Neuronal stem cell (in vitro differentiated cells): ENCODE measurements around the gene CCDC148.
"Not testable (repeated sequence)": the region's sequence is repeated elsewhere in the genome, so short reads cannot be mapped to it uniquely, and the experiment has no call there.

Source experiments
- DNase-seq: peaks from one replicate; pipeline ENCODE4 v3.0.0-alpha.2; 2013; ENCODE audit warnings: low spot score
- H2AFZ ChIP-seq: one replicate; pipeline ENCODE4 v1.6.1; 2013; ENCODE audit warnings: mild to moderate bottlenecking, low read length, inconsistent platforms
- H2AK5ac ChIP-seq: 2 replicates; pipeline ENCODE4 v1.6.1; 2013; ENCODE audit warnings: low read depth, mild to moderate bottlenecking, inconsistent platforms, low read length, moderate library complexity, mixed read lengths
- H2BK120ac ChIP-seq: 2 replicates; pipeline ENCODE4 v1.6.1; 2013; ENCODE audit warnings: low read depth, mild to moderate bottlenecking, inconsistent platforms, low read length, moderate library complexity, mixed read lengths
- H2BK12ac ChIP-seq: one replicate; pipeline ENCODE4 v1.6.1; 2013; ENCODE audit warnings: low read length, inconsistent platforms
- H2BK15ac ChIP-seq: 2 replicates; pipeline ENCODE4 v1.6.1; 2013; ENCODE audit warnings: mild to moderate bottlenecking, low read length, inconsistent platforms, mixed read lengths
- H2BK5ac ChIP-seq: one replicate; pipeline ENCODE4 v1.6.1; 2013; ENCODE audit warnings: inconsistent platforms, mild to moderate bottlenecking, low read length, moderate library complexity
- H3K14ac ChIP-seq: one replicate; pipeline ENCODE4 v1.6.1; 2013; ENCODE audit warnings: low read length, inconsistent platforms
- H3K18ac ChIP-seq: 2 replicates; pipeline ENCODE4 v1.6.1; 2013; ENCODE audit warnings: low read length, inconsistent platforms
- H3K23ac ChIP-seq: 2 replicates; pipeline ENCODE4 v1.6.1; 2013; ENCODE audit warnings: low read depth, mild to moderate bottlenecking, mixed read lengths, low read length, inconsistent platforms; ENCODE audit not compliant: poor library complexity
- H3K27ac ChIP-seq: replicated peaks from 3 replicates; pipeline ENCODE4 v1.5.1; 2013; ENCODE audit warnings: low read length, inconsistent platforms
- H3K27me3 ChIP-seq, 3 experiments: 2 replicates each; pipeline ENCODE4 v1.6.1; 2013; ENCODE audit warnings: low read length in 3 of 3, mild to moderate bottlenecking in 2 of 3, inconsistent platforms in 1 of 3, low read depth in 1 of 3, mixed read lengths in 1 of 3, moderate library complexity in 1 of 3; ENCODE audit not compliant: control insufficient read depth in 3 of 3, insufficient read depth in 3 of 3
- H3K36me3 ChIP-seq, 2 donors: replicated peaks in 1 of 2; 2 replicates each; pipeline ENCODE4 v1.6.1; 2013; ENCODE audit warnings: low read length in 2 of 2; ENCODE audit not compliant: control insufficient read depth in 2 of 2, insufficient read depth in 2 of 2
- H3K4ac ChIP-seq: 2 replicates; pipeline ENCODE4 v1.6.1; 2013; ENCODE audit warnings: inconsistent platforms, mild to moderate bottlenecking, low read length, moderate library complexity
- H3K4me1 ChIP-seq, 2 donors: 1 replicate in 1 of 2; 2 replicates in 1 of 2; pipeline ENCODE4 v1.6.1; 2013; ENCODE audit warnings: low read length in 2 of 2, low read depth in 1 of 2; ENCODE audit not compliant: control insufficient read depth in 2 of 2, insufficient read depth in 1 of 2
- H3K4me2 ChIP-seq: one replicate; pipeline ENCODE4 v1.6.1; 2013; ENCODE audit warnings: mild to moderate bottlenecking, low read length, inconsistent platforms; ENCODE audit not compliant: insufficient read depth, poor library complexity, severe bottlenecking
- H3K4me3 ChIP-seq, 2 donors: 2 replicates each; pipeline ENCODE4 v1.5.1; 2013; ENCODE audit warnings: low read length in 2 of 2, mild to moderate bottlenecking in 2 of 2, inconsistent platforms in 1 of 2, moderate library complexity in 1 of 2
- H3K79me1 ChIP-seq: one replicate; pipeline ENCODE4 v1.6.1; 2013; ENCODE audit warnings: low read depth, mild to moderate bottlenecking, inconsistent platforms, low read length, moderate library complexity
- H3K9ac ChIP-seq: one replicate; pipeline ENCODE4 v1.6.1; 2013; ENCODE audit warnings: mild to moderate bottlenecking, low read depth, low read length, inconsistent platforms; ENCODE audit not compliant: poor library complexity
- H3K9me3 ChIP-seq, 2 donors: replicated peaks in 1 of 2; 2 replicates each; pipeline versions ENCODE3 to v1.6.1; 2013; ENCODE audit warnings: low read length in 2 of 2, mild to moderate bottlenecking in 2 of 2, inconsistent platforms in 1 of 2, low read depth in 1 of 2, mixed read lengths in 1 of 2, moderate library complexity in 1 of 2; ENCODE audit not compliant: control insufficient read depth in 2 of 2, insufficient read depth in 1 of 2
- H4K8ac ChIP-seq: one replicate; pipeline ENCODE4 v1.6.1; 2013; ENCODE audit warnings: low read depth, mild to moderate bottlenecking, inconsistent platforms, low read length, moderate library complexity
- H4K91ac ChIP-seq: one replicate; pipeline ENCODE4 v1.6.1; 2013; ENCODE audit warnings: low read length, low read depth, mild to moderate bottlenecking, inconsistent platforms; ENCODE audit not compliant: poor library complexity
- WGBS, 2 donors: extraction: QIAGEN DNeasy Blood & Tissue Kit; methylation state at CpG; one replicate each; pipeline ENCODE4 v1.1.7; 2013; ENCODE audit warnings: missing lambda C conversion rate in 2 of 2, mixed read lengths in 1 of 2; ENCODE audit not compliant: insufficient read length in 2 of 2, insufficient replicate concordance in 1 of 2; ENCODE audit errors: extremely low coverage in 2 of 2; 5-methylcytosine and 5-hydroxymethylcytosine counted together

The CCDC148 gene

GRCh38 chr2:158359846-158360245, 96.7 kb downstream of the CCDC148 start:
- WGBS, 2 donors = no CpG with 5 or more reads among the region's 4 CpGs
- Histone ChIP-seq H3K23ac (no peak overlapping the region), H3K4ac (no peak overlapping the region), H3K4me1 (peaks cover 0 to 8% of the 10 kb centered on the region in 2 donors), H2AFZ (peak overlapping the region; percentile 56), H4K91ac (no peak overlapping the region), H3K9ac (no peak overlapping the region), H2BK5ac (no peak overlapping the region), H3K9me3 (no peaks in the 10 kb centered on the region), H3K27me3 (no peaks in the 10 kb centered on the region), H3K36me3 (no peaks in the 10 kb centered on the region), H2BK12ac (no peak overlapping the region), H2AK5ac (no peak overlapping the region), H3K79me1 (no peaks in the 10 kb centered on the region), H4K8ac (no peak overlapping the region), H2BK15ac (no peak overlapping the region), H3K4me2 (no peak overlapping the region), H3K27ac (no peak overlapping the region), H3K14ac (no peak overlapping the region), H2BK120ac (no peak overlapping the region), H3K18ac (no peak overlapping the region), H3K4me3 (no peak overlapping the region)
- peak; percentile 1 for DNase-seq

- Histone ChIP-seq H3K4me3 (no peak overlapping the region), H2AK5ac (no peak overlapping the region), H3K27me3 (no peaks in the 10 kb centered on the region), H3K27ac (no peak overlapping the region), H3K4ac (no peak overlapping the region), H2AFZ (no peak overlapping the region), H3K14ac (no peak overlapping the region), H3K9me3 (no peaks in the 10 kb centered on the region), H4K8ac (no peak overlapping the region), H3K9ac (no peak overlapping the region), H3K18ac (no peak overlapping the region), H2BK15ac (no peak overlapping the region), H3K4me1 (peaks cover 0 to 8% of the 10 kb centered on the region in 2 donors), H2BK12ac (no peak overlapping the region), H2BK5ac (no peak overlapping the region), H3K4me2 (no peak overlapping the region), H3K23ac (no peak overlapping the region), H3K36me3 (no peaks in the 10 kb centered on the region), H2BK120ac (no peak overlapping the region), H4K91ac (no peak overlapping the region), H3K79me1 (no peaks in the 10 kb centered on the region)
- no CpG with 5 or more reads among the region's 2 CpGs for WGBS, 2 donors
- DNase-seq = no peak
Observed at GRCh38 chr2:158357699-158358098, 98.9 kb downstream of the CCDC148 start.

GRCh38 chr2:158357122-158357521, 99.4 kb downstream of the CCDC148 start:
- H3K14ac ChIP-seq = no peak overlapping the region
- no peaks in the 10 kb centered on the region for H3K9me3 ChIP-seq
- H3K79me1 ChIP-seq = no peaks in the 10 kb centered on the region
- no CpG with 5 or more reads among the region's 1 CpG for WGBS, 2 donors
- H3K36me3 ChIP-seq = no peaks in the 10 kb centered on the region
- H2BK5ac ChIP-seq = no peak overlapping the region
- H3K9ac ChIP-seq = no peak overlapping the region
- DNase-seq = no peak
- no peak overlapping the region for H2AFZ ChIP-seq
- H2BK120ac ChIP-seq = no peak overlapping the region
- no peak overlapping the region for H2BK12ac ChIP-seq
- no peak overlapping the region for H4K91ac ChIP-seq
- H3K27me3 ChIP-seq = no peaks in the 10 kb centered on the region
- H4K8ac ChIP-seq = no peak overlapping the region
- H2AK5ac ChIP-seq = no peak overlapping the region
- H3K4me2 ChIP-seq = no peak overlapping the region
- H2BK15ac ChIP-seq = no peak overlapping the region
- no peak overlapping the region for H3K23ac ChIP-seq
- H3K4me3 ChIP-seq = no peak overlapping the region
- no peak overlapping the region for H3K27ac ChIP-seq
- H3K4ac ChIP-seq = no peak overlapping the region
- peaks cover 0 to 8% of the 10 kb centered on the region in 2 donors for H3K4me1 ChIP-seq
- no peak overlapping the region for H3K18ac ChIP-seq

GRCh38 chr2:158351466-158351816, 105.1 kb downstream of the CCDC148 start:
- DNase-seq, H3K79me1 ChIP-seq, H4K8ac ChIP-seq, H2BK12ac ChIP-seq, H3K4me3 ChIP-seq, H3K14ac ChIP-seq, H3K4me2 ChIP-seq, H2AFZ ChIP-seq, H2BK15ac ChIP-seq, H3K4ac ChIP-seq, H3K9ac ChIP-seq, H2BK5ac ChIP-seq, H2AK5ac ChIP-seq, H3K9me3 ChIP-seq, H3K27ac ChIP-seq, H3K23ac ChIP-seq, H3K27me3 ChIP-seq, H3K36me3 ChIP-seq, H4K91ac ChIP-seq, H2BK120ac ChIP-seq, H3K4me1 ChIP-seq, H3K18ac ChIP-seq: not testable (repeated sequence)
- WGBS, 2 donors = no CpG with 5 or more reads among the region's 14 CpGs
